Thyroid gland (tissue), 4 donors: ENCODE results near the gene UBE2V1.

Source experiments
- POLR2A ChIP-seq, 2 donors: fragments of 450-650 bp; IDR thresholded peaks; one replicate each; pipeline ENCODE4 v1.6.1; 2017; ENCODE audit warnings: antibody characterized with exemption in 2 of 2, mild to moderate bottlenecking in 2 of 2, moderate library complexity in 1 of 2
- TF ChIP-seq, protein P1 (sequence below), 6 experiments: fragments of 200-600 bp in 3 of 6; fragments of 450-650 bp in 3 of 6; sonication (generic) in 3 of 6; IDR thresholded peaks; one replicate each; pipeline ENCODE4 v1.5.1; 2016 to 2019; ENCODE audit warnings: antibody characterized with exemption in 6 of 6, mild to moderate bottlenecking in 2 of 6, inconsistent platforms in 1 of 6, moderate library complexity in 1 of 6

DNA sequence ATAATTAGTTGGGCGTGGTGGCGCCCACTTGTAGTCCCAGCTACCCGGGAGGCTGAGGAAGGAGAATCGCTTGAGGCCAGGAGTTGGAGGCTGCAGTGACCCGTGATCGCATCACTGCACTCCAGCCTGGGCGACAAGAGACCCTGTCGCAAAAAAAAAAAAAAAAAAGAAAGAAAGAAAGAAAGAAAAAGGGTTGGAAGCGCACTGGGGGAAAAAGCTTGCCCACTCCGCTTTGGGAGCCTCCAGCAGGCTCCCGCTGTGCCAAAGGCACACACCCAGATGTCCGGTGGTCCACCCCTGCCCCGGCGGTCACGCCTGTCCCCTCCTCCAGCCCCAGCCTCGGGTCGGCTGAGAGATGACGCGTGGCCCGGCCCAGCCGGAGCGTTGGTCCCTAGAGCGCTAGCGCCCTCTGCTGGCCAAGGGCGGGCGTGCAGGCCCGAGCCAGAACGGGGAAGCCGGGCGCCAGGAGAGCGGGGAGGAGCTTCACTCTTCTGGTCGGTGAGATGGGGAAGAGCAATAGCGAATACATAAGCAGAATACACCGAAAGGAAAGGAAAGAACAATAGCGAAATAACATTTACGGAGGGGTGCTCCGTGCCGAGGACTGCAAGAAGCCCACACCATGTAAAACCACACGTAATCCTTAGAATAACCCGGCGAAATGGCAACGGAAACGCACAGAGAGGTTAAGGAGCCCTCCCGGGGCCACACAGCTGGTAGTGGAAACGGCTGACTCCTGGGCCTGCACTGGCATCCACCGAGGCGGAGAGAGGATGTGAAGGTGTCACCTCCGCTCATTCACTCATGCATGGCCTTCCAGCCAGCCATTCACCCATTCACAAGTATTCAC lies 41.7 kb downstream of the UBE2V1 start:
- TF ChIP-seq POLR2A (IDR thresholded peaks at IDR 0.05) = no peak
- TF ChIP-seq, protein P1, sequence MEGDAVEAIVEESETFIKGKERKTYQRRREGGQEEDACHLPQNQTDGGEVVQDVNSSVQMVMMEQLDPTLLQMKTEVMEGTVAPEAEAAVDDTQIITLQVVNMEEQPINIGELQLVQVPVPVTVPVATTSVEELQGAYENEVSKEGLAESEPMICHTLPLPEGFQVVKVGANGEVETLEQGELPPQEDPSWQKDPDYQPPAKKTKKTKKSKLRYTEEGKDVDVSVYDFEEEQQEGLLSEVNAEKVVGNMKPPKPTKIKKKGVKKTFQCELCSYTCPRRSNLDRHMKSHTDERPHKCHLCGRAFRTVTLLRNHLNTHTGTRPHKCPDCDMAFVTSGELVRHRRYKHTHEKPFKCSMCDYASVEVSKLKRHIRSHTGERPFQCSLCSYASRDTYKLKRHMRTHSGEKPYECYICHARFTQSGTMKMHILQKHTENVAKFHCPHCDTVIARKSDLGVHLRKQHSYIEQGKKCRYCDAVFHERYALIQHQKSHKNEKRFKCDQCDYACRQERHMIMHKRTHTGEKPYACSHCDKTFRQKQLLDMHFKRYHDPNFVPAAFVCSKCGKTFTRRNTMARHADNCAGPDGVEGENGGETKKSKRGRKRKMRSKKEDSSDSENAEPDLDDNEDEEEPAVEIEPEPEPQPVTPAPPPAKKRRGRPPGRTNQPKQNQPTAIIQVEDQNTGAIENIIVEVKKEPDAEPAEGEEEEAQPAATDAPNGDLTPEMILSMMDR (IDR thresholded peaks at IDR 0.05) = peak; percentile 98 to 100 (median 99)
